HG03045 (cell line): ENCODE measurements around the gene TECRL.

Experiments
- ATAC-seq: cut with Tn5 transposase; IDR thresholded peaks from one replicate; pipeline ENCODE4 v1.9.1; 2021; ENCODE audit warnings: mild to moderate bottlenecking, moderate library complexity; ENCODE audit not compliant: unreplicated experiment

TECRL gene, protein sequence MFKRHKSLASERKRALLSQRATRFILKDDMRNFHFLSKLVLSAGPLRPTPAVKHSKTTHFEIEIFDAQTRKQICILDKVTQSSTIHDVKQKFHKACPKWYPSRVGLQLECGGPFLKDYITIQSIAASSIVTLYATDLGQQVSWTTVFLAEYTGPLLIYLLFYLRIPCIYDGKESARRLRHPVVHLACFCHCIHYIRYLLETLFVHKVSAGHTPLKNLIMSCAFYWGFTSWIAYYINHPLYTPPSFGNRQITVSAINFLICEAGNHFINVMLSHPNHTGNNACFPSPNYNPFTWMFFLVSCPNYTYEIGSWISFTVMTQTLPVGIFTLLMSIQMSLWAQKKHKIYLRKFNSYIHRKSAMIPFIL

DNA sequence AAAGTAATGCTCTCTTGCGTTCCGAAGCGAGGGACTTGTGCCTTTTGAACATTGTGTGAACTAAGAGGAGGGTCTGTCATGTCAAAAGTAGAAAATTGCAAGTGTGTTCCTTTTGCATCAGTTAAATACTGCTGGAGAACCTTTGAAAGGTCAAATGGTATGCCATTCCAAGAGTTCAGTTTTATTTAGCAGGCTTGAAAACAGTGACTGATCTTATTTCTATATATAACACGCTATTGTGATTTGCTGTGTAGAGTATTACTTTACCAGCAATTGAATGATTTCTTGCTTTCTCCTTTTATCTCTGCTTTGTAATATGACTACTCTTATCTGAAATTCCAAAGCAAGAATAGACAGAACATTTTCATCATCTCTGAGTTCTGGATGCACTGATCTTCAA lies at the start of gene TECRL:
TECRL (minus strand) TSS at position 151 of the 400 bp plus-strand sequence; CDS start at position 52, 99 bp downstream.
- ATAC-seq: no peak

DNA sequence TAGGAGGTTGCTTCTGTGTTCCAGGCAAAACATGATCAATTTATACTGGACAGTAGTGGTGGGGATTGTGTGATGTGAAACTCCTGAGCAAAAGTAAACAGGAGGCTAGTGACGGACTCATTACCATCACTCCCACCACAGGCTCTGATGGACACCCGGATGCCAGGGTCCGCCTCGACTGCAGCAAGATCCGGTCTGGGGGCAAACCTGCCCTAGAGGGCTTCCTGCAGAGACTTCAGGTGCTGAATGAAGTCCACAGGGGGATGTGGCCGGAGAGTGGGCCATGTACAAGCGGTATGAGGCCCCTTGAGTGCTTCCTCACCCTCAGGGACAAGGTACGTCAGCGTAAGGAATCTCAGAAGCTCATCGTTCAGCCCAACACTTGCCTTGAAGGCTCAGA lies 23.4 kb upstream of the TECRL start:
- ATAC-seq: no peak

DNA sequence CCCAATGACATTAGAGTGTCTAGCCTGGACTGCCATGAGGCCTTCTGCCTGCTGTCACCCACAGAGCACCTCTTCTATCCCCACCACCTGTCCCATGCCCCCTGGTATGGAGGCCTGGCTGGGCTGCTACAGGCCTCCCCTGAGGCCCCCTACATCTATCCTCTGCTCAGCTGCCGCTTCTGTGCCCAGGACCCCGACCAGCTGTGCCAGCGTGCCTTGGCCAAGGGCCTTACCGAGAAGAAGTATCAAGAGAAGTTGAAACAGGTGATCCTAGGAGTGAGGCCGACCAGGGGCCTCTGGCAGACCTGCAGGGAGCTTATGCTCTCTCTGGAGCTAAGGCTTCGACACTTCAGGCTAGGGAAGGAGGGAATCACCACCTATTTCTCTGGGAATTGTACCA lies 21.7 kb upstream of the TECRL start:
- ATAC-seq: no peak

DNA sequence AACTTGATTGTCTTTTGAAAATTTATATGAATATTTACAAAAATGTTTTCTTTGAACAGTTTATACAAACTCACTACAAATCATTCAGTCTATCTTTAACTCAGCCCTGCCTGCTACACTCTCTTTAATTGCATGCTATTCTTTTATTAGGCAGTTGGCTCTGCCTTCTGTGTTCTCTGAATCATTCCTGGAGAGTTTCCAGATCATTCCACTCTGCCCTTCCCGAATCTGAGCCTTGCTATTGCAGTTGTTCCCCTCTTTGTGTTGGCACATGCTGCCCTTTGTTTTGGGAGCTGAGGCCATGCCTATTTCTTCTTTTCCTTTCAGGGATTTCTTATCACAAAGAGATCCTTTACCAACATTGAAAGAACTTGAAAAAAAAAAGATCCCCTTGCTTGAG lies 8.7 kb upstream of the TECRL start:
- no peak for ATAC-seq

DNA sequence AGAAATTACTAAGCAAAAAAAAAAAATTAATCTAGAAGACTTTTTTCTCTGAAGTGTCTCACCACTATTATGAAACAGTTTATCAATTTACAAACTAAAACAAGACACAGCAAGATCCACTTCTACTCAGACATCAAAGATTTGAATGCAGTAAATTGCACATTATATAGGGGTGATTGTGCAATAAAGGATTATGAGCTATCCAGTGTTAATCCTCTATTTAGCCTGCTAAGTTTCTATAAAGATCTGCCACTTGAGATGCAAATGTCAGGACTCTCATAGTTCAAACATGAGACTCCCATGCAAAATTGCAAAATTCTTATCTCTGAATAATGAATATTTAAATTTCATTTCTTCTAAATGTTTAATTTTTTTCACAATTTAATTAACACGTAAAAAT lies 2.2 kb downstream of the TECRL start:
- no peak for ATAC-seq

DNA sequence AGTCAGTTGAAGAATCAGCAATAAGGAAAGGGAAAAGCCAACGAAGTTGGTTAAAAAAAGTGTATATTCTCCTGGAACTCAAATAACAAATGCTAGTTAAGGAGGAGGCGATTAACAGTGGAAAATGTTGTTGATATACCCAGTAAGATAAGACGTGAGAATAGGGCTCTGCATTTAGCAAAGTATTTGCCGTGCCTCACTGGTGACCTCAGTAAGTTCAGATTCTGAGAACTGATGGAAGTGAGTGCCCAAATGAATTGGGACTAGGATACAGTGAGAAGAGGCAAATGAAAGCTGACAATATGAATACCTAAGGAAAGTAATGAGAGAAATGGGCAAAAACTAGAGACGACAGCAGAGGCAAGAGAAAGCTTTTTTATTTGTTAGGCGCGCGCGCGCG lies 3.5 kb downstream of the TECRL start:
- ATAC-seq: no peak

DNA sequence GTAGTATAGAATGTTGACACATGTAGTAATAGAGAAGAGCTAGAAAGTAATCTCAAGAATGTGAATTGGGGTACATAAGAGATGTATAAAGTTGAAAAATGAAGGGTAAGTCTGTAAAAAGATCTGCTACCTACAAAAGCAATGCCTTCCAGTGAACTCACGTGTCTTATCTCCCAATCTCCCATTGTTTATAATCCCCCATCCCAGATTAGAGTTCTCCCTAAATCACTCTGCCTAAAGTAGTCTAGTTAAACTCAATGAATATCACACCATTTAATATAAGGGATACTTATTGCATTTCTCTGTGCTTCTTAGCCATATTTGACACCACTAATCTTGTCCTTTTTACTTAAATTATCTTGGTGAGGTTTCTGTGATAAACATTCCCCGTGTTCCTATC lies 6.6 kb downstream of the TECRL start:
- ATAC-seq: no peak

DNA sequence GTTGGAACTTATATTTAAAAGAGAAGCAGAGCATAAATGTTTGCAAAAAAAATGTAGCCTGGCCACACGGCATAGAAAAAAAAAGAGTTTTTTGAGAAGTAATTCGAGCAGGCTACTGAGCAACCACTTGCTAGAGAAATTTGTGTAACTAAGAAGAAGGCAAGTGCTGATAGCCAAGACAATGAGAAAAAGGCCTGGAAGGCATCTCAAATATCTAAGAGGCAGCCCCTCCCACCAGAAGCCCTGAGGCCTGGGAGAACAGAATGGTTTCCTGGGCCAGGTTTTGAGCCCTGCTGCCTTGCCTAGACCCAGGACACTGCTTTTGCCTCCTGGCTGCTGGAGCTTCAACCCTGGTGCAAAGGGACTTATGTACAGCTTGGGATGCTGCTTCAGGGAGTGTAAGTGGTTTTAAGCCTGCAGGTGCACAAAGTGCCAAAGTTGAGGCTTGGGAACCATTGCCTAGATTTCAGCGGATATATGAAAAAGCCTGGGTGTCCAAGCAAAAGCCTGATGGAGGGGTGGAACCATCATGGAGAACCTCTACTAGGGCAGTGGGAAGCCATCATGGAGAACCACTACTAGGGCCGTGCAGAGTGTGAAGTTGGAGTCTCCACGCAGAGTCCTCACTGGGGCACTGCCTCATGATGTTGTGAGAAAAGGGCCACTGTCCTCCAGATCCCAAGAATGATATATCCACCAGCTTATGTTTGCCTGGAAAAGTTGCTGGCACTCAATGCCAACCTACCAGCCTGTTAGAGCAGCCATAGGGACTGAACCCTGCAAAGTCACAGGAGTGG lies 9.7 kb downstream of the TECRL start:
- no peak for ATAC-seq

DNA sequence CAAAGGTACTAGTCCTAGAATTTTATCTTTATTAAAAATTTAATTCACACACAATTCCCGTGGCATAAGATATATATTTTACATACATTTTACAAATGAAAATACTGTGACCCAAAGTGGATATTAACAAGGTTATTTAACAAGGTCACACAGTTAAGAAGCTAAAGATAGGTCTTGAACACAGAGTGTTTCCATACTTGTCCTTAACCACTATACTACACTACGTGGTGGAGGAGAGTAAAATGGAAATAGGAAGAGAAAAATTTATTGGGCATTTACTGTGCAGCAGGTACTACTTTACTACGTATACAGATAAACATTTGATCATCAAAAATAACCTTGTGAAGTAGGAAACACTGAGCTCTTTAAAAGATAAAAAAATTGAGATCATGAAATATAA lies 14.8 kb downstream of the TECRL start:
- no peak for ATAC-seq

DNA sequence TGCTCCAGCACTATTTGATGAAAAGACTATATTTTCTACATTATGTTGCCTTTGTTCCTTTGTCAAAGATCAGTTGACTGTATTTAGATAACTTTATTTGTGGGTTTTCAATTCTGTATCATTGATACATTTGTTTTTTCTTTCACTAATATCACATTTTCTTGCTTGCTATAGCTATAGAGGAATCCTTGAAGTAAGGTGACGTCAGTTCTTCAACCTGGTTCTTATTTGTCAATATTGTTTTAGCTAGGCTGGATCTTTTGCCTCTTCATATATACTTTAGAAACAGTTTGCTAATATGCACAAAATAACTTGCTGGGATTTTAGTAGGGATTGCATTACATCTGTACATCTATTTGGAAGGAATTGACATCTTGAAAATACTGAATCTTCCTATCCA lies 21.0 kb downstream of the TECRL start:
- no peak for ATAC-seq

DNA sequence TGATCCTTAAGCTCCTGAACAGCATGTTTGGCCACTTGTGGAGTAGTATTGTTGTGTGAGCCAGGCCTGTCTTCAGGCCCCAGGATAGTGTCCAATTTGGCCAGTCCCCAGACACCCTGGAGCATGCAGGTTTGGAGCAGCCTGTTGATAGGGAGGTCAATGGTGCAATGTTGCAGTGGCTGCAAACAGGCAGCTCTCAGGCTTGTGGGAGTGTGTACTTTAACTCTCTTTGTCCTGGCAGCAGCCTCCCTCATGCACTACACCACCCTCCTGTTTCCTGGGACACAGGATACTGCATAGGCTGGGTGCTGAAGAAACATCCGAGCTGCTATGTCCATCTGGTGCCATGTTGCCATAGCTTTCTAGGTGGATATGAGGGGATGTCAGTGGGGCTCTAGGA lies 24.0 kb downstream of the TECRL start:
- no peak for ATAC-seq

DNA sequence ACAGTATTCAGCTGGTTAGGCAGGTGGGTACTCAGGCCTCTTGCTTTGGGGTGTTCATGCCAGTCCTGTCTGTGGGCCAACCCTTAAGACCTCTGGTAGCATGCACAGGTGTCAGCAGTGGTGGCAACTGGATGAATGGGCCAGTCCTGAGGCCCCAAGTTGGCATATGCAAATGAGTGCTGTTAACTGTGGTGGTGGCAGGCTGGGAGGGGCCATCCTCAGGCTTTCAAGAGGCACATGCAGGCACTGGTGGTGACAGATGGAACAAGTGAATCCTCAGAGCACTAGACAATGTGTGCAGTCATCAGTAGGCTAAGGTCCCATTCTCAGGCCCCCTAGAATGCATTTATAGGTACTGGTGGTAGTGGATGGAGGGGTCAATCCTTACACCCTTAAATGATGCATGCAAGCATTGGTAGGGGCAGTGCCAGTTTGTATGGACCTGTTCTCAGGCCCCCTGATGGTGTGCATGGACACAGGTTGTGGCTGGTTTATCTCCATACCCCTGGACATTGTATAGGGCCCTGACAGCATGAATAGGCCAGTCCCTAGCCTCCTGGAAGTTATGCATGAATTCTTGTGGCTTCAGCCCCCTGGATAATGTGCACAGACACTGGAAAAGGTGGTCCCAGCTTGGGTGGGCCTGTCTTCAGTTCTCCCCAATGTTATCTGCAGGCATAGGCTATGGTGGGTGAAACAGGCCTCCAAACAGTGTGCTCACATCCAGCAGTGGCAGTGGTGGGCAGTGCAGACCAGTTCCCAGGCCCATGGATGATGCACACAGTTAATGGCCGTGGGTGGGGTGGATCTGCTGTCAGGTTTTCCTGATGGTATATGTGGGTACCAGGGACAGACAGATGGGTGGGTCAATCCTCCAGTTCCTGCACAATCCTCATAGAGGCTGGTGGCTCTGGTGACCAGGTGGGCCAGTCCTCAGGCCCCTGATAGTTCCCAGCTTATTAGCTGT lies 24.7 kb downstream of the TECRL start:
- no peak for ATAC-seq

DNA sequence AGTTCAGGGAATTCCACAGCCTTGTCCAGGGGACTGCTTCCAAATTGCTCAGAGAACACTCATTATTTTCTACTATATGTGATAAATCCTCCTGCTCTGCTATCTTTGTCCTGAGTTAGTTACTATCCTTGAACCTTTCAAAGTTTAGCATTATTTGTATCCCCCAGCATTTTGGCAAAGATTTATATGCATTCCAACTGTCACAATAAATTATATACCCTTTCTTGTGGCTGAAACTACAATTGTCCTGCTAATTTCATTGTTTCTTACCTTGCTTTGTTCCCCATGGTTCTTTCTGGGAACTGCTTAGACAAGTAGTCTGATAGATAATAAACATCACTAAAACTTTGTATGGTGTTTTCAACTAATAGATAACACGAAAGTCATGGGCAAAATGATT lies 40.5 kb downstream of the TECRL start:
- ATAC-seq: no peak

DNA sequence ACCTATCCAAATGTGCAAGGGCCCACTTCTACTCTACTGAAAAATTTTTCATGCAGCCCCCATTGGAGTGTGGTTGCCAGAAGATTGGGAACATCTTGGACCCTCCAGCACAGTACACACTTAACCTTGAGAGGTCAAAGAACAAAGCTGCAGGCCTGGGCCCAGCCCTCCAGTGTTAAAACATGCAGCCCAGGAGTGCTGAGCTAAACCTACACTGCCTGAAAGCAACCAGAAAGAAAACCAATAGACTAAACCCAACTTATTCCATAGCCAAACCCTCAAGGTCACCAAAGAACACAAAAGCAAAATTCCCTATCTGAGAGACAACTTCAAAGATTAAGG lies 47.9 kb downstream of the TECRL start:
- no peak for ATAC-seq

DNA sequence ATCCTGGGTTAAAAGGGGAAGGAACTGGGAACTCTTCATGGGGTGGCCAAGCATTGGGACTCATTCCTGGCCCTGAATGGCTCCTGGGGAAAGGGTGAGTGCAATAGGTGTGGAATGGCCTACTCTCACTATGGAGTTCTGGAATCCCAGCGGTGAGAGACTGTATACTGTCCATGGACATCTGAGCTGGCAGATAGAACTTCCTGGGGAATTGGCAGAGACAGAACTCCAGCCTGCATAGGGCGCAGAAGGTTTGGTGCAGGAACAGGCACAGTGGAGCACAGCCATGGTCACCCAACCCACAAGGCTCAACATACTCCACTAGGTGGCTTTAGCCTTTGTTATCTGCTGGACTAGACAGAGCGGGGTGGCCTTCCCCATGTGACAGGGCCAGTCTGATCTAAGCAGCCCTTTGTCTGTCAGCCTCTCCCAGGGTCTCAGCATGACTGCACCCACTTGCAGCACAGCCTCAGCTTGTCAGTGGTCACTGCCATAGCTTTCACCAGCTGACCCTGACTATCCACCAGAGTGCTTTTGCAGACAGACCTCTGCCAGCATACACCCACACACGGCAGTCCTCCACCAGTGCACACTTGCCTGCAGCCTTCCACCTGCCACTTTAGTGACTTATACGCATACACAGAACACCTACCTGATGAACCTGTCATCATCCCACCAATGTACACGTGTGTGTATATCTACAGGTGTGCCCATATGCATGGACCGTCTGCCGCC lies 48.4 kb downstream of the TECRL start:
- no peak for ATAC-seq

DNA sequence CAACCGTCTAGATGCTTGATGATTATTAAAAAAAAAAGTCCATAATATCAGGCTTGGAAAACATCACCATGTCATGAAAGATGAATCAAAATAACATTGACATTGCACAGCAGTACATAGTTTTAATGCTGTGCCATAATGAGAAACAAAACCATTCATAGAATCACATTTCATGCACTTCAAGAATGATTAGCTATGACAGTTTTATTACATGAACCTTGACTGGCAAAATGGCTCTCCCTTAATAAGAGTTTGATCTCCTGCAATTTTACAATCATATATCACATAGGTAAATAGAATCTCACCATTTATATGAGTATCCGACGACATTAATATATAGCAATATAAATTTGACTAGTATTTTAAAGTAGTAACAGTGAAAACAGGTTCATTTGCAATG lies 49.8 kb downstream of the TECRL start:
- ATAC-seq: no peak

DNA sequence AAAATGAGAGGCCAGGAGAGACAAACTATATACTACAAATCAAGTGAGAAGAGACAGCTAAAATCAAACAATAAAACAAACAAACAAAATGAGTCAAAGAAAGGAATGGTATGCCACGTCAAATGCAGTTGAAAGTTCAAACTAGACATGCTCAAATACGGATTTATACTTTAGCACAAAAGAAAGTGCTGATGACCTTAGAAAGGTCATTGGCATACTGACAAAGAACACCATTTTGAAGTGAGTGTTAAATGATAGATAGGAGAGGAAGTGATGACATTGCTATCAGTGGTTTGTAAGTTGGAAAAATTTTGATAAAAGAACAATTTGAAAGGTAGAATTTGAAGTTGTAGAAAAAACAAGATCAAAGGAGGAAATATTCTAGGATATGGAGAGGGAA lies 55.3 kb downstream of the TECRL start:
- no peak for ATAC-seq

DNA sequence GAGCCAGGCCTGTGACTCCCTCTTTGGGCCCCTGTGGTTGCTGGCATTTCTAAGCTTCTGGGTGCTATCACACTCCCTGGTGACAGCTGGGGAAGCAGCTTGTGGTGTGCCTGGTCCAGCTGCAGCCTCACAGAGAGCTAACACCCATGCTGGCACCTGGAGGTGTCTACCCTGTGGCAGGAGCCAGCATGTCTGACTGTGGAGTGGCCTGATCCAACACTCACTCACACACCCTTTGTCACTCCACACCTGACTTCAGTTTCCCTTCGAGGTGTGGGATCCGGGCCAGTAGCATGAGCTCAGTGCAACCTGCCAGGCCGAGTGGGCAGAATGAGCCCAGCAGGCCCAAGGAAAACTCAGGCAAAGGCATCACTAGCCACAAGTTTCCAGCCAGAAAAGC lies 67.5 kb downstream of the TECRL start:
- no peak for ATAC-seq

DNA sequence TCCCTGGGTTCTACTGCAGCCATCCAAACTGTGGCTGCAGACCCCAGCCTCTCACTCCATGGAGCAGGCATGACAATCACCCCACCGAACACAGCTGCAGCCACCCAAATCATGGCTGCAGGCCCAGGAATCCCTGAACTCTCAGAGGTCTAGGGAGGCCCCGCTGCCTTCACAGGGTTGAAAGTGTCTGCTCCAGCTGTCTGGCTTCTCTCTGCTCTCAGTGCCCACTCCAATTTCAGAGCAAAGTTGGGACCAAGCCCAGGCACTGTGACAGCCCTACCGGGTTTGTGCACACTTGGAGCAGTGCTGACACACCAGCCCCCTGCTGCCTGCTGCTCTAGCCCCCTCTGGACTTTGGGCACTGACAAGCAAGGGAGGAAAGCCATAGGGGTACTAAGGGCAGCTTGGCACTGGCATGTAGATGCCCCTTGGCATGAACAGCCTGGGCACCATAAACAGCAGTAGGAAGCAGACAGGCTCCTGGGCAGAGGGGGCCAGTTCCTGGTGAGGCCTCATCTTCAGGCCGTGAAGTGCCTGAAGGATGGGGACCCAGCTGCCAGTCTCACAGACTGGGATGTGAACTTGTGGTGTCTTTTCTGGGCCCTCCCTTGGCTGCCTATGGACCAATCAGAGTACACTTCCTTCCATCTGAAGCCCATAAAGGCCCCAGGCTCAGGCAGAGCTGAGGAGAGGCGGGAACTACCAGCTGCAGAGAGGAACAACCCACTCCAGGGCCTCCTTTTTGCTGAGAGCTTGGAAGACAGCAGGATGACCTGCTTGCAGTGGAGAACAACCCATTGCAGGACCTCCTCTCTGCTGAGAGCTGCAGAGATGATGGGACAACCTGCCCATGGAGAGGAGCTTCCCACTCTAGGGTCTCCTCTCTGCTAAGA lies 68.8 kb downstream of the TECRL start:
- ATAC-seq: no peak

DNA sequence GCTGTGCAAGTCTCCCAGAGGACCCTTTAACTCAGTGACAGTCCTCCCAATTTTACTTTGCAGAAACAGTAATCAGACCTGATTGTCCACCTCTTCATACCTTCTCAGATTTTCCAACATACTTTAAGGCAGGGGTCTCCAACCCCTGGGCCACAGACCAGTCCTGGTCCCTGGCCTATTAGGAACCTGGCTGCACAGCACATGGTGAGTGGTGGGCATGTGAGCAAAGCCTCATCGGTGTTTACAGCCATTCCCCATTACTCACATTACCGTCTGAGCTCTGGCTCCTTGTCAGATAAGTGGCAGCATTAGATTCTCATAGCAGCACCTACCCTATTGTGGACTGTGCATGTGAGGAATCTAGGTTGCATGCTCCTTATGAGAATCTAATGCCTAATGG lies 74.3 kb downstream of the TECRL start:
- no peak for ATAC-seq
